Transverse colon (tissue), 4 donors: ENCODE results near the gene TMEM117.

Experiments
- CTCF ChIP-seq, 5 experiments: fragments of 200-600 bp in 3 of 5; fragments of 450-650 bp in 2 of 5; sonication (generic) in 3 of 5; IDR thresholded peaks; 1 replicate in 2 of 5; 2 replicates in 3 of 5; pipeline ENCODE4 v1.5.1; 2016 to 2017; ENCODE audit warnings: antibody characterized with exemption in 5 of 5, inconsistent platforms in 3 of 5, mild to moderate bottlenecking in 2 of 5, moderate library complexity in 1 of 5
- EP300 ChIP-seq: sonication (generic); formaldehyde crosslinking; IDR thresholded peaks from one replicate; pipeline ENCODE4 v1.6.1; 2017; ENCODE audit warnings: antibody characterized with exemption, low read depth
- POLR2A ChIP-seq: fragments of 450-650 bp; IDR thresholded peaks from one replicate; pipeline ENCODE4 v1.6.1; 2016; ENCODE audit warnings: antibody characterized with exemption, mild to moderate bottlenecking, moderate library complexity
- POLR2AphosphoS5 ChIP-seq, 3 donors: sonication (generic); formaldehyde crosslinking; IDR thresholded peaks; one replicate each; pipeline ENCODE4 v1.6.1; 2016; ENCODE audit warnings: antibody characterized with exemption in 3 of 3

- TF ChIP-seq POLR2A (no peak), CTCF (IDR thresholded peaks at IDR 0.05) (no peak), POLR2AphosphoS5 (IDR thresholded peaks at IDR 0.05) (no peak), EP300 (no peak)
Measured at GRCh38 chr12:44127966-44128710, 292.3 kb downstream of the TMEM117 start.
